Lung (tissue), 12 donors: ENCODE results near the gene SCAMP4. TPM values are rescaled to one million over a fixed set of nuclear protein-coding genes. Genes with fewer than 3 reads are reported as not detected.
A peak's percentile ranks its signal among the peaks of the same experiment; 100 is the strongest.

Source experiments
- ATAC-seq: fragments of 200-7000 bp; cut with Tn5 transposase; one replicate; pipeline ENCODE4 v1.9.1; 2020; ENCODE audit warnings: moderate number of reproducible peaks; ENCODE audit not compliant: insufficient read depth, low FRiP score
- DNase-seq, 3 donors: peaks; one replicate each; pipeline ENCODE4 v3.0.0-alpha.2; 2013 to 2017
- H3K27ac ChIP-seq, 2 donors: one replicate each; pipeline ENCODE4 v1.5.1; 2013; ENCODE audit warnings: mild to moderate bottlenecking in 2 of 2, moderate library complexity in 2 of 2, control low read depth in 1 of 2, inconsistent platforms in 1 of 2, low read depth in 1 of 2, low read length in 1 of 2
- H3K27me3 ChIP-seq, 3 donors: one replicate each; pipeline ENCODE4 v1.5.1; 2013; ENCODE audit warnings: low read length in 2 of 3; ENCODE audit not compliant: control insufficient read depth in 3 of 3, insufficient read depth in 3 of 3
- H3K36me3 ChIP-seq, 4 donors: one replicate each; pipeline ENCODE4 v1.5.1; 2013; ENCODE audit warnings: low read length in 4 of 4, mild to moderate bottlenecking in 1 of 4, moderate library complexity in 1 of 4; ENCODE audit not compliant: control insufficient read depth in 4 of 4, insufficient read depth in 4 of 4
- H3K4me1 ChIP-seq, 5 donors: one replicate each; pipeline ENCODE4 v1.5.1; 2013; ENCODE audit warnings: low read length in 5 of 5, mild to moderate bottlenecking in 2 of 5, moderate library complexity in 1 of 5; ENCODE audit not compliant: control insufficient read depth in 5 of 5, insufficient read depth in 5 of 5
- H3K4me3 ChIP-seq: one replicate; pipeline ENCODE4 v1.5.1; 2013; ENCODE audit warnings: mild to moderate bottlenecking, control low read depth, moderate library complexity
- H3K9ac ChIP-seq, 2 donors: one replicate each; pipeline ENCODE4 v1.5.1; 2013; ENCODE audit warnings: low read length in 2 of 2, control low read depth in 1 of 2; ENCODE audit not compliant: insufficient read depth in 1 of 2
- H3K9me3 ChIP-seq, 4 donors: one replicate each; pipeline ENCODE4 v1.5.1; 2013; ENCODE audit warnings: low read length in 3 of 4, mild to moderate bottlenecking in 1 of 4, moderate library complexity in 1 of 4; ENCODE audit not compliant: control insufficient read depth in 4 of 4, insufficient read depth in 3 of 4
- WGBS, 2 donors: extraction: QIAGEN DNeasy Blood & Tissue Kit; methylation state at CpG; one replicate each; pipeline ENCODE4 v1.1.7; 2013; 5-methylcytosine and 5-hydroxymethylcytosine counted together
- polyA plus RNA-seq, 2 donors: library from polyadenylated mRNA; stranded (reverse); fragments of 200-250 nt; gene quantifications; one replicate each; pipeline ENCODE4 v1.2.1, GENCODE V29; 2013
- total RNA-seq, 2 donors: library from RNA; depleted of rRNA in 1 of 2; stranded (reverse); fragments of >200 nt in 1 of 2; gene quantifications; one replicate each; pipeline ENCODE4 v1.2.1, GENCODE V29; 2014 to 2021
- TF ChIP-seq, protein P1 (sequence below): IDR thresholded peaks from 2 replicates; pipeline ENCODE4 v1.5.1; 2012; ENCODE audit warnings: mild to moderate bottlenecking; ENCODE audit errors: control extremely low read depth, extremely low read depth
- donor health status: control.
- donor health status: control.
- donor health status: Bipolar disorder and iron deficiency.
- donor health status: healthy.
- donor health status: DM: yes; HTN: yes; CAD: no.

The SCAMP4 gene
- total and polyA plus RNA-seq, 4 donors, result 45.7 to 86.6 (median 56.2) TPM

DNA sequence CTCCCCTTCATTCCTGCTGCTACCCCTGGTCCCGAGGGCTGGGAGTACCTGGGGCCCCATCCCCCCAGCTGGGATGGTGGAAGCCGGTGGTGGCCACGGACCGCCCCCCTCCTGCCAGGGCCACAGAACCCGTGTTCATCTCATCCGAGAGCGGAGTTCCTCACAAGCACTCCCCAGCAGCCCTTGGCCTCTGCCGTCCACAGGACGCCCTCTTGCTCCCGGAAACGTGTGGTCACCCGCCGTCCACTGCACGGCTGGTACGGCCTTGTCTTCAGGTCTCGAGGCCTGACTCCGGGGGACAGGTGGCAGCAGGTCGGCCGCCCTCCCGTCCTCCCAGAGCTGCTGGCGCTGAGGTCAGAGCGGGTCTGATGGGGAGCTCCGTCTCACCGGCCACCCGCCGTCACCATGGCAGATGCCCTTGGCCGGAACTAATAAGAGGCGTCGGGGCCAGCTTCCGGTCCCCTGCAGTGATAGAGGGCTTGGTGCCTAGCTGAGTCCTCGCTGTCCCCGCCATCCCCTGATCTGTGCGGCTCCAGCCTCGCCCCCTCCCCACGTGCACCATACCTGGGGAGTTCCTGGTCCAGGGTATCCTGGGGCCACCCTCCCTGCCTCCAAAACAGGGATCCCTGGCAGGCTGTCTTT, 19.2 kb downstream of the SCAMP4 start:
- no peak for DNase-seq
- Histone ChIP-seq H3K4me1 (peaks cover 0 to 5% (median 0%) of the 10 kb centered on the region in 5 donors), H3K27me3 (peaks cover 0 to 2% (median 0%) of the 10 kb centered on the region in 3 donors), H3K9ac (no peak overlapping the region), H3K4me3 (no peak overlapping the region), H3K9me3 (peaks cover 0 to 1% (median 0%) of the 10 kb centered on the region in 4 donors), H3K36me3 (peaks cover 0 to 44% (median 6%) of the 10 kb centered on the region in 4 donors), H3K27ac (no peak overlapping the region)
- TF ChIP-seq, protein P1, sequence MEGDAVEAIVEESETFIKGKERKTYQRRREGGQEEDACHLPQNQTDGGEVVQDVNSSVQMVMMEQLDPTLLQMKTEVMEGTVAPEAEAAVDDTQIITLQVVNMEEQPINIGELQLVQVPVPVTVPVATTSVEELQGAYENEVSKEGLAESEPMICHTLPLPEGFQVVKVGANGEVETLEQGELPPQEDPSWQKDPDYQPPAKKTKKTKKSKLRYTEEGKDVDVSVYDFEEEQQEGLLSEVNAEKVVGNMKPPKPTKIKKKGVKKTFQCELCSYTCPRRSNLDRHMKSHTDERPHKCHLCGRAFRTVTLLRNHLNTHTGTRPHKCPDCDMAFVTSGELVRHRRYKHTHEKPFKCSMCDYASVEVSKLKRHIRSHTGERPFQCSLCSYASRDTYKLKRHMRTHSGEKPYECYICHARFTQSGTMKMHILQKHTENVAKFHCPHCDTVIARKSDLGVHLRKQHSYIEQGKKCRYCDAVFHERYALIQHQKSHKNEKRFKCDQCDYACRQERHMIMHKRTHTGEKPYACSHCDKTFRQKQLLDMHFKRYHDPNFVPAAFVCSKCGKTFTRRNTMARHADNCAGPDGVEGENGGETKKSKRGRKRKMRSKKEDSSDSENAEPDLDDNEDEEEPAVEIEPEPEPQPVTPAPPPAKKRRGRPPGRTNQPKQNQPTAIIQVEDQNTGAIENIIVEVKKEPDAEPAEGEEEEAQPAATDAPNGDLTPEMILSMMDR, result no peak
- ATAC-seq, result no peak
- 95 to 96% methylated on average over 35 of the region's 35 CpGs for WGBS, 2 donors

DNA sequence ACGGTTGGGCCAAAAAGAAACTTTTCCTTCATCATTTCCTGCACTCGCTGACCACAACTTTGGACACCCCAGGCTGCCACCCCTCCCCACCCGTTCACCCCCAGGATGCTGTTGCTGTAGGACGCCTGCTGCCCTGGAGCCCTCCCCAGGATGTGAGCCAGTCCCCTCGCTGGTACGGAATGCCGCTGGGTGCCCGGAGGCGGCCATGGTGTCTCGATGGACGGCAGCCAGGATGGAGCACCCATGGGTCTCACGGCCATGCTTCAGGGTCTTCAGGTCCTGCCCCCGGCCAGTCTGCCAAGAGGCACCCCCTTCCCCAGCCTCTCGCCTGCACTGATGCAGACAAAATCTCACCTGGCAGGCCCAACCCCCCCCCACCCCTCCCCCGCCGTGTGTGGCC, 20.3 kb downstream of the SCAMP4 start:
- Histone ChIP-seq H3K4me3 (no peak overlapping the region), H3K4me1 (peaks cover 0 to 12% (median 0%) of the 10 kb centered on the region in 5 donors), H3K36me3 (peaks cover 0 to 38% (median 3%) of the 10 kb centered on the region in 4 donors), H3K27ac (no peak overlapping the region), H3K9me3 (no peaks in the 10 kb centered on the region), H3K27me3 (peaks cover 0 to 2% (median 0%) of the 10 kb centered on the region in 3 donors), H3K9ac (no peak overlapping the region)
- no peak for DNase-seq
- TF ChIP-seq, protein P1, result no peak
- 84 to 92% methylated on average over 16 of the region's 16 CpGs for WGBS, 2 donors
- no peak for ATAC-seq

DNA sequence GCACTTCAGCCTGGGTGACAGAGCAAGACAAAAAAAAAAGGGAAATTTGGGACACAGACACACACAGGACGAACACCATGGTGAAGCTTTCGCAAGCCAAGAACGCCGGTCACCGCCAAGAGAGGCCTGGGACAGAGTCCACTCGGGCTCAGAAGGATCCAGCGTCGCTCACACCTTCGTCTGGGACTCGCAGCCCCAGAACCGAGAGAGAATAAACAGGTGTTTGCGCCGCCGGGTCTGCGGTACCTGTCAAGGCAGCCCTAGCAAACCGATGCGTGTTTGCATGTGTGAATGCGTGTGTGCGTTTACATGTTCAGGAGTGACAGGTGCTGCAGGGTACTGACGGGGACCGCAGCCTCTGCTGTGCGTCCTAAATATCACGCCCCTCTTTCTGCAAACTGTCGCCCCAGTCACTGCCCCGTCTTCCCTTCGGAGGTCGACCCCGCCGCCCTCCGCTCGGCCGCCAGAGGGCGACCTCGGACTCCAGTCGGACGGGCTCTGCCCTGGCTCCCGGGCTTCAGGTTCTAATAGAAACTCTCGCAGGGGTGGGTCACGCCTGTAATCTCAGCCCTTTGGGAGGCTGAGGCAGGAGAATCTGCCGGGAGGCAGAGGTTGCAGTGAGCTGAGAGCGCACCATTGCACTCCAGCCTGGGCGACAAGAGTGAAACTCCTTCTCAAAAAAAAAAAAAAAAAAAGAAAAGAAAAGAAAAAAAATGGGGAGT, 24.0 kb downstream of the SCAMP4 start:
- H3K9me3 ChIP-seq, result peaks cover 0 to 4% (median 0%) of the 10 kb centered on the region in 4 donors
- H3K4me1 ChIP-seq, result peaks cover 0 to 12% (median 0%) of the 10 kb centered on the region in 5 donors
- ATAC-seq (peak; percentile 80), DNase-seq (peak; percentile 67 to 73 (median 71))
- peaks cover 0 to 2% (median 0%) of the 10 kb centered on the region in 3 donors for H3K27me3 ChIP-seq
- no peak overlapping the region for H3K4me3 ChIP-seq
- TF ChIP-seq, protein P1, result peak; percentile 83
- 10 to 12% methylated on average over 42 of the region's 42 CpGs for WGBS, 2 donors
- H3K36me3 ChIP-seq, result peaks cover 0 to 11% (median 0%) of the 10 kb centered on the region in 4 donors
- H3K9ac ChIP-seq, result no peak overlapping the region
- no peak overlapping the region for H3K27ac ChIP-seq
